Measurements from ENCODE around the gene FGD4.

GRCh38 chr12:32507942-32508320, 108.6 kb downstream of the FGD4 start:
- TF ChIP-seq CTCF (IDR thresholded peaks at IDR 0.05) (no peak), POLR2A (IDR thresholded peaks at IDR 0.05) (no peak), POLR2AphosphoS5 (IDR thresholded peaks at IDR 0.05) (no peak), EP300 (IDR thresholded peaks at IDR 0.05) (no peak)
